ENCODE measurements around the gene CHRNA3. TPM values are rescaled to one million over a fixed set of nuclear protein-coding genes. Genes with fewer than 3 reads are reported as not detected.

Gene CHRNA3
- total RNA-seq, 2 experiments from 2014 or later: not detected

- Mint-ChIP-seq H3K27me3 (peaks cover 29% of the 10 kb centered on the region), H3K27ac (no peak overlapping the region), H3K9me3 (no peaks in the 10 kb centered on the region), H3K36me3 (ENCODE audit: low read depth) (no peaks in the 10 kb centered on the region), H3K4me1 (ENCODE audit: low read depth) (peaks cover 4% of the 10 kb centered on the region), H3K4me3 (no peak overlapping the region)
- ChIA-PET POLR2A (no interaction called here), CTCF (interaction anchor here (1.1 to 1.4 kb wide), 3 partner anchors 15 to 116 kb away, joined by 3 to 5 read pairs (median 3); no protein-coding TSS in a partner anchor)
- DNase-seq (no peak), ATAC-seq (no peak)
- TF ChIP-seq CTCF (IDR thresholded peaks at IDR 0.05): no peak
- intact Hi-C loops (cut with micrococcal nuclease): no loop called here
Observed at GRCh38 chr15:78624651-78625590, 4.1 kb upstream of the CHRNA3 start.

GRCh38 chr15:78623786-78624497 is 3.1 kb upstream of the CHRNA3 start:
- DNase-seq (no peak), ATAC-seq (no peak)
- no peak overlapping the region for H3K4me3 Mint-ChIP-seq
- peaks cover 4% of the 10 kb centered on the region for H3K4me1 Mint-ChIP-seq (ENCODE audit: low read depth)
- H3K36me3 Mint-ChIP-seq (ENCODE audit: low read depth): no peaks in the 10 kb centered on the region
- intact Hi-C loops (cut with micrococcal nuclease): no loop called here
- no peak for TF ChIP-seq CTCF (IDR thresholded peaks at IDR 0.05)
- no peak overlapping the region for H3K27ac Mint-ChIP-seq
- H3K9me3 Mint-ChIP-seq: no peaks in the 10 kb centered on the region
- peaks cover 39% of the 10 kb centered on the region for H3K27me3 Mint-ChIP-seq
- ChIA-PET POLR2A (no interaction called here), CTCF (interaction anchor here (1.3 to 1.4 kb wide), 2 partner anchors 16 to 85 kb away, joined by 4 to 5 read pairs; no protein-coding TSS in a partner anchor)

GRCh38 chr15:78621810-78622402 is 1.1 kb upstream of the CHRNA3 start:
- H3K27me3 Mint-ChIP-seq: peaks cover 43% of the 10 kb centered on the region
- ATAC-seq: no peak
- H3K36me3 Mint-ChIP-seq (ENCODE audit: low read depth): no peaks in the 10 kb centered on the region
- intact Hi-C loops (cut with micrococcal nuclease): no loop called here
- DNase-seq: no peak
- H3K4me1 Mint-ChIP-seq (ENCODE audit: low read depth): peaks cover 4% of the 10 kb centered on the region
- ChIA-PET CTCF (no interaction called here), POLR2A (no interaction called here)
- no peak for TF ChIP-seq CTCF (IDR thresholded peaks at IDR 0.05)
- H3K4me3 Mint-ChIP-seq: no peak overlapping the region
- no peaks in the 10 kb centered on the region for H3K9me3 Mint-ChIP-seq
- H3K27ac Mint-ChIP-seq: no peak overlapping the region

- ATAC-seq: no peak
- intact Hi-C loops (cut with micrococcal nuclease): no loop called here
- POLR2A ChIA-PET: no interaction called here
- no peak for TF ChIP-seq CTCF (IDR thresholded peaks at IDR 0.05)
- Mint-ChIP-seq H3K27ac (no peak overlapping the region), H3K27me3 (peaks cover 42% of the 10 kb centered on the region), H3K4me1 (ENCODE audit: low read depth) (peaks cover 4% of the 10 kb centered on the region), H3K36me3 (ENCODE audit: low read depth) (no peaks in the 10 kb centered on the region), H3K9me3 (no peaks in the 10 kb centered on the region), H3K4me3 (peak overlapping the region; percentile 26)
- DNase-seq: no peak
- CTCF ChIA-PET: interaction anchor here (0.9 to 3.1 kb wide), 6 partner anchors 19 to 130 kb away, joined by 3 to 38 read pairs (median 4); no protein-coding TSS in a partner anchor
Observed at GRCh38 chr15:78620021-78620526, 722 bp downstream of the CHRNA3 start.

Measured in activated CD8-positive, alpha-beta T cell treated with anti-CD3 and anti-CD28 coated beads for 36 hours (primary cell).